ENCODE measurements around the gene CUL2. TPM values are rescaled to one million over a fixed set of nuclear protein-coding genes. Genes with fewer than 3 reads are reported as not detected.

The CUL2 gene
- total RNA-seq, 1 experiment from 2014 or later: 36.1 TPM

GRCh38 chr10:35056686-35057085 lies 33.5 kb downstream of the CUL2 start (continued):
- TF ChIP-seq ZBTB33 (IDR thresholded peaks at IDR 0.05; ENCODE audit: extremely low read depth, insufficient replicate concordance, low read length) (no peak), ZFX (IDR thresholded peaks at IDR 0.05) (no peak), CEBPB (IDR thresholded peaks at IDR 0.05; ENCODE audit: low read depth) (no peak), CBX3 (IDR thresholded peaks at IDR 0.05; ENCODE audit: low read depth) (no peak), ELF1 (IDR thresholded peaks at IDR 0.05; ENCODE audit: borderline replicate concordance, low read depth) (no peak), JUND (IDR thresholded peaks at IDR 0.05) (no peak), EZH2phosphoT487 (IDR thresholded peaks at IDR 0.05; ENCODE audit: borderline replicate concordance) (no peak), POLR2AphosphoS5 (IDR thresholded peaks at IDR 0.05; ENCODE audit: low read depth, low read length) (no peak), TCF7L2 (IDR thresholded peaks at IDR 0.05; ENCODE audit: borderline replicate concordance, extremely low read depth, insufficient read depth, insufficient read length) (no peak), ATF3 (IDR thresholded peaks at IDR 0.05) (no peak), MAX (IDR thresholded peaks at IDR 0.05) (no peak), EZH2 (IDR thresholded peaks at IDR 0.05) (no peak)

- Histone ChIP-seq H3K27ac (ENCODE audit: low read depth, low read length) (no peak overlapping the region), H3K36me3 (ENCODE audit: control insufficient read depth in 1 of 2, insufficient read depth in 2 of 2, low read length in 2 of 2) (peaks cover 2 to 4% of the 10 kb centered on the region in 2 experiments; a peak in 1 of 4 replicates)
Observed at GRCh38 chr10:35056133-35056532, 34.0 kb downstream of the CUL2 start.

More at GRCh38 chr10:35056133-35056532, 34.0 kb downstream of the CUL2 start:
- intact Hi-C loops (cut with micrococcal nuclease): no loop called here
- TF ChIP-seq CEBPB (IDR thresholded peaks at IDR 0.05; ENCODE audit: low read depth): no peak
- TF ChIP-seq ELF1 (IDR thresholded peaks at IDR 0.05; ENCODE audit: borderline replicate concordance, low read depth): no peak
- TF ChIP-seq YY1 (IDR thresholded peaks at IDR 0.05; ENCODE audit: extremely low read depth, insufficient replicate concordance, low read depth, low read length): no peak
- Histone ChIP-seq H3K9me2 (ENCODE audit: insufficient read depth) (no peaks in the 10 kb centered on the region), H3K4me1 (ENCODE audit: control insufficient read depth in 1 of 2, insufficient read depth in 2 of 2, low read length in 2 of 2) (peaks cover 0 to 5% of the 10 kb centered on the region in 2 experiments; a peak in 1 of 4 replicates), H3K9ac (ENCODE audit: low read length) (no peak overlapping the region), H3K4me2 (ENCODE audit: low read length) (no peak overlapping the region), H3K27me3 (ENCODE audit: insufficient read depth, low read length) (no peaks in the 10 kb centered on the region), H3K79me2 (ENCODE audit: insufficient read depth, low read length) (no peaks in the 10 kb centered on the region), H3K9me3 (ENCODE audit: control insufficient read depth in 1 of 2, insufficient read depth in 1 of 2, low read depth in 1 of 2, low read length in 2 of 2) (no peaks in the 10 kb centered on the region), H2AFZ (ENCODE audit: low read depth, low read length, poor library complexity, severe bottlenecking) (no peak overlapping the region), H4K20me1 (ENCODE audit: insufficient read depth) (no peaks in the 10 kb centered on the region), H3K4me3 (replicated peaks in 1 of 2; ENCODE audit: low read depth in 1 of 2, low read length in 2 of 2) (no peak overlapping the region)
- BruUV-seq (replicated peaks): no TSS peak
- ChIA-PET POLR2A (no interaction called here), CTCF (no interaction called here), RAD21 (ENCODE audit: low non-redundant PET in 1 of 2, low total read pairs in 2 of 2, uncharacterized antibody in 2 of 2, unreplicated experiment in 2 of 2) (no interaction called here)
- ATAC-seq (no peak), DNase-seq (ENCODE audit: low read depth, low spot score) (no peak)

All from HCT116 (cell line).